ENCODE results near the gene TRA2A.
"Not testable (repeated sequence)": the region's sequence is repeated elsewhere in the genome, so short reads cannot be mapped to it uniquely, and the experiment has no call there.

TRA2A gene

DNA sequence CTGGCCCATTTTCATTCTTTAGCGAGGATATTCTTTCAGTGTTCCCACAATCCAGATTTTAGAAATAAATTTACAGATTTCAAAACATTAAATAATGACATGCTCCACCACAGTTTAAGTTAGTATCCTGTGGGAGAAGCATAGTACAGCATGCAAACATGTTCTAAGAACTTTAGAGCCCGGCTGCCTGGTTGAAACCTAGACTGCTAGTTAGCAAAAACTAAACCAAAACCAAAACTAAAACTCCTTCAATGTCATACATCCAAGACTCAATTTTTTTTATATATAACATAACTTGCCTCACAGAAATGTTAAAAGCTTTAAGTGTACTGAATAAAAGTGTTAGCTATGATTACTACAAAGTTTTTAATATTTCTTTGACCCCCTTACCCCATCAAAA, 17.0 kb downstream of the TRA2A start:
- DNase-seq (ENCODE audit: low read depth) = peak; percentile 48
- TF ChIP-seq, protein P1, sequence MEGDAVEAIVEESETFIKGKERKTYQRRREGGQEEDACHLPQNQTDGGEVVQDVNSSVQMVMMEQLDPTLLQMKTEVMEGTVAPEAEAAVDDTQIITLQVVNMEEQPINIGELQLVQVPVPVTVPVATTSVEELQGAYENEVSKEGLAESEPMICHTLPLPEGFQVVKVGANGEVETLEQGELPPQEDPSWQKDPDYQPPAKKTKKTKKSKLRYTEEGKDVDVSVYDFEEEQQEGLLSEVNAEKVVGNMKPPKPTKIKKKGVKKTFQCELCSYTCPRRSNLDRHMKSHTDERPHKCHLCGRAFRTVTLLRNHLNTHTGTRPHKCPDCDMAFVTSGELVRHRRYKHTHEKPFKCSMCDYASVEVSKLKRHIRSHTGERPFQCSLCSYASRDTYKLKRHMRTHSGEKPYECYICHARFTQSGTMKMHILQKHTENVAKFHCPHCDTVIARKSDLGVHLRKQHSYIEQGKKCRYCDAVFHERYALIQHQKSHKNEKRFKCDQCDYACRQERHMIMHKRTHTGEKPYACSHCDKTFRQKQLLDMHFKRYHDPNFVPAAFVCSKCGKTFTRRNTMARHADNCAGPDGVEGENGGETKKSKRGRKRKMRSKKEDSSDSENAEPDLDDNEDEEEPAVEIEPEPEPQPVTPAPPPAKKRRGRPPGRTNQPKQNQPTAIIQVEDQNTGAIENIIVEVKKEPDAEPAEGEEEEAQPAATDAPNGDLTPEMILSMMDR (IDR thresholded peaks at IDR 0.05; ENCODE audit: insufficient read depth, low read depth, low read length, missing control alignments) = no peak

GRCh38 chr7:23513746-23514145, 18.0 kb downstream of the TRA2A start:
- H3K4me3 ChIP-seq (ENCODE audit: low read depth, low read length); DNase-seq (ENCODE audit: low read depth): not testable (repeated sequence)

More for the DNA sequence above, 17.0 kb downstream of the TRA2A start:
- H3K4me3 ChIP-seq (ENCODE audit: low read depth, low read length) = no peak overlapping the region

DNA sequence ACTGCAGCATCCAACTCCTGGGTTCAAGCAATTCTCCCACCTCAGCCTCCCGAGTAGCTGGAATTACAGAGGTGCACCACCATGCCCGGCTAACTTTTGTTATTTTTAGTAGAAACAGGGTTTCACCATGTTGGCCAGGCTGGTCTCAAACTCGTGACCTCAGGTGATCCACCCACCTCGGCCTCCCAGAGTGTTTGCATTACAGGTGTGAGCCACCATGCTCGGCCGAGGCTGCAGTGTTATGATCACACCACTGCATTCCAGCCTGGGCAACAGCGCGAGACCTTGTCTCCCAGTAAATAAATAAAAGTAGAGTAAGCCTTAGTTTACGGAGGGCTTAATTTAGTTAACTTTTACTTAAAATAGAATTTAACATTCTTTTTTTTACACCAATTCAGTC, 37.8 kb downstream of the TRA2A start:
- TF ChIP-seq, protein P1 (IDR thresholded peaks at IDR 0.05; ENCODE audit: insufficient read depth, low read depth, low read length, missing control alignments) = no peak
- H3K4me3 ChIP-seq (ENCODE audit: low read depth, low read length) = no peak overlapping the region
- DNase-seq (ENCODE audit: low read depth) = no peak

GRCh38 chr7:23491502-23491901, 40.3 kb downstream of the TRA2A start:
- no peak overlapping the region for H3K4me3 ChIP-seq (ENCODE audit: low read depth, low read length)
- no peak for DNase-seq (ENCODE audit: low read depth)
- TF ChIP-seq, protein P1 (IDR thresholded peaks at IDR 0.05; ENCODE audit: insufficient read depth, low read depth, low read length, missing control alignments) = no peak

GRCh38 chr7:23490357-23491135, 41.2 kb downstream of the TRA2A start:
- TF ChIP-seq, protein P1 (IDR thresholded peaks at IDR 0.05; ENCODE audit: insufficient read depth, low read depth, low read length, missing control alignments) = no peak
- DNase-seq (ENCODE audit: low read depth) = peak; percentile 68
- H3K4me3 ChIP-seq (ENCODE audit: low read depth, low read length) = peak overlapping the region; percentile 64

- not testable (repeated sequence) for H3K4me3 ChIP-seq (ENCODE audit: low read depth, low read length); DNase-seq (ENCODE audit: low read depth)
These were observed 43.1 kb downstream of the TRA2A start for GRCh38 chr7:23488714-23489113.

GRCh38 chr7:23487670-23488069, 44.1 kb downstream of the TRA2A start:
- TF ChIP-seq, protein P1 (IDR thresholded peaks at IDR 0.05; ENCODE audit: insufficient read depth, low read depth, low read length, missing control alignments) = no peak
- H3K4me3 ChIP-seq (ENCODE audit: low read depth, low read length) = no peak overlapping the region
- DNase-seq (ENCODE audit: low read depth) = no peak

All from GM12865 (cell line).